Measurements from ENCODE around the gene DLL1.
"Not testable (repeated sequence)": the region's sequence is repeated elsewhere in the genome, so short reads cannot be mapped to it uniquely, and the experiment has no call there.

DLL1 gene

DNA sequence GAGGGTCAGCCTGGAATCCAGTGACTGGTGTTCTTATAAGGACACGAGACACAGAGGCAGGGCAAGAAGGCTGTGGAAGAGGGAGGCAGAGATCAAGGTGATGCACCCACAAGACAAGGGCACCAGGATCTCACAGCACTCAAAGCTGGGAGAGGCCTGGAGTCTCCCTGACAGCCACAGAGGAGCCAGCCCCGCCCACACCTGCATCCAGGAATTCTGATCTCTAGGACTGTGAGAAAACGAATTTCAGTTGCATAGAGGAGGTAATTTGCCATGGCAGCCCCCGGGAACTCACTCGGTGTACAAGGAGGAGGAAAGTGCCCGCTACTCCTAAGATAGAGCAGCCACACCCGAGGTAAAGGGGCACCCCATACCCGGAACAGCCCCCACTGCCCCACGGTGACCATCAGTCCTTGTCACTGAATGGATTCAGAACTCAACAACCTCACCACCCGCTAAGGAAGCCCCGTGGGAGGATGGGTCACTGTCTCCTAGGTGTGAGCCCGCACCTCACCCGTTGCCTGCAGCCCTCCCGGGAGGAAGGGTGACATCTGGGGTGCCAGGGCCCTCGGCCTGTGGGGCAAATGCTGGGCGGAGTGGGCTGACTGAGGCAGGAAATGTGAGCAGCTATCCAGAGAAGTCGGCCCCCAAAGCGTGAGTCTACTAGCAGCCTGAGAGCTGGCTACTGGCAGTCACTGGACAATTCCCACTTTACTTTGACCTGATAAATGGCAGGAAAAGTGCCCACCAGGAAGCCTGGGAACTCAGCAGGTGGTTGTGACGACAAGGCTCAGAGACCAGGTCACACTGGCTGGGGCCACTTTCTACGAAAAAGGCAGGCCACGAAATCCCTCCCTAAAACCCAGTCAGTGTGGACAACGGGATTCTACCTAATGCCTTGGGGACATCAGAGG lies 22.4 kb downstream of the DLL1 start:
- no peak for DNase-seq (ENCODE audit: low read depth)

- no peak for DNase-seq (ENCODE audit: low read depth)
Measured at GRCh38 chr6:170267688-170268087, 23.2 kb downstream of the DLL1 start.

- no peak for DNase-seq (ENCODE audit: low read depth)
Measured at GRCh38 chr6:170266061-170266825, 24.6 kb downstream of the DLL1 start.

DNA sequence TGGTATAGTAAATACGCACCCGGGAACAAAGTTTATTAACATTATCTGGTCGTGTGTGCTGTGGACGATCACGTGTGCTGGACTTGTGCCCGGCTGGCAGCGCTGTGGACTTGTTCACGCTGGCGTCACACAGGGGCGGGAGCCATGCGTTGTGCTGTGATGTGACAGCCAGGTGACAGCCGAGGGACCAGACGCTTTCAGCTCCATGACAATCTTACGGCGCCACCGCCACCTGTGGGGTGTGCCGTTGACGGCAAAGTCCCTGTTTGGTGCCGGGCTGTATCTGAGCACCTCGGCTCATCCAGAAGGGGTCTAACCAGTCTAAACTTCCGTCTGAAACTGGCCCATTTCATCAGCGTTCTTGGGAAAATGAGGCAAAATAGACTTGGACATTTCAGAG lies 25.2 kb downstream of the DLL1 start:
- DNase-seq (ENCODE audit: low read depth), result no peak

- not testable (repeated sequence) for DNase-seq (ENCODE audit: low read depth)
Measured at GRCh38 chr6:170264644-170265043, 26.2 kb downstream of the DLL1 start.

- no peak for DNase-seq (ENCODE audit: low read depth)
Measured at GRCh38 chr6:170264086-170264485, 26.8 kb downstream of the DLL1 start.

- DNase-seq (ENCODE audit: low read depth), result no peak
Measured at GRCh38 chr6:170263410-170263809, 27.5 kb downstream of the DLL1 start.

GRCh38 chr6:170262489-170263088 lies 28.3 kb downstream of the DLL1 start:
- no peak for DNase-seq (ENCODE audit: low read depth)

DNA sequence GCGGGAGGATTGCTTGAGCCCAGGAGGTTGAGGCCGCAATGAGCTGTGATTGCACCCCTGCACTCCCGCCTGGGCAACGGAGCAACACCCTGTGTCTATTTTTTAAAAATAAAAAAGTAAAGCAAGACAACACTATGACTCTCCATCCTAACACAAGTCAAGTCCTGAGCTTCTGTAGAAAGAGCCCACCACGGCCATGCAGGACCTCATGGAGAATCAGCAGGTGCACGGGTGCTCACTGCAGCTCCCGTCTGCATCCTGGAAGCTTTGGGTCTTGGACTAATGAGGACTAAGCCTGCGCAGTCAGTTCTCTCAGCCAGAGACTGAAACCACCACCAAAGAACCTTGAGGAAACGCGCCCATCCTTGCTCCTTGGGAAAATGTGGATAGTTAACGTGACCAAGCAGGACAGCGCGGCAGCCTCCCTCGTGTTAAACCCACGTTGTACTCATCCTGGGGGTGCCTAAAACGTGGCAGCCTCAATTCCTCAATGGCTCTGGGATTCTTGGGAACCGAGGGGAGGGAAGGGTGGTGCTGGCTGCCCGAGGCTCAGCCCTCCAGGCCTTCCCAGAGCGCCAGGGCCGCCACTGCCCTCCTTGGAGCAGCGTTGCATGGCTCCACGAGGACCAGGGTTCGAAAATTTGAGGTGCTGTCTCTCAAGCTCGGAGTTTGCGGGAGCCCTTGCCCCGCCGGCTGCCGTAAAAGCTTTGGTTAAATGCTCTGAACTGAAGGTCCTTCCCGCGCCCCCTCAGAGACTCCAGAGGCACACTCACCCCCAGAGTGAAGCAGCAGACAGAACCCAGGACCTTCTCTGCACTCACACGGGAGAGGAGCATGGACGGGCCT lies 29.0 kb downstream of the DLL1 start:
- no peak for DNase-seq (ENCODE audit: low read depth)

- no peak for DNase-seq (ENCODE audit: low read depth)
Measured at GRCh38 chr6:170260686-170261085, 30.2 kb downstream of the DLL1 start.

DNA sequence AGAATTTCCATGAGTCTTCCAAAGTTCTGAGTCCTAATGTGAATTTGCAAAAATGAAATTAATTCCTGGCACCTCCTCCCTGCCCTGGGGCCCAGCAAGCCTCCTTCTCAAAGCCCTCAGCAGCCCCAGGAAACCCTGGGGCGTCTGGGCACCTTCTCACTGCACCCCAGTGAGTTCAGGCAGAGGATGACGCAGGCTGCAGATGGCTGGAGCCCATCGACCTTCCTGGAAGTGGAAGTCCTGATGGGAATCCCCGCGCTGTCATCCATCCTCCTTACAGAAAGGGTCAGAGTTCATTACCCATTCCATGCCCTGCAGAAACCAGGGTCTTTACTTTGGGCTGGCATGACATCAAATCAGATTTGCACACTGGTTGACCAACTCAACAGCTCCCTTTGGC lies 31.6 kb downstream of the DLL1 start:
- DNase-seq (ENCODE audit: low read depth), result no peak

DNA sequence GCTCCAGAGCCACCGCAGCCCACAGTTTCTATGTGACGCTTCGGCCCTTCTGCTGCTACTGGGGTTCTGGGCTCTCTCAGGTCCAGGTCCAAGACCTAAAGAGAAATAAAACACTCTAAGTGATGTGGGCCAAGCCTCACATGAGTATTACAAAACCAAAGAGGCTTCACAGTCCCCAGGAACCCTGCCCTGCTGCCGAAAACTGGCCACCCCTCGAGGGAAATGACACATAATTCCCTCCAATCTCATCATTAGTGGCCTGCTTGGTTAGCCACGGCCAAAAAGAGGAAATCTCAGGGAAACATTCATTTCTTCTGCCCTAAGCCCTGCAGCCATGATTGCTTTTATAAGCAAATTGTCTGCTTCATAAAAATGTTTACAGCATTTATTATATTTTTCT lies 32.5 kb downstream of the DLL1 start:
- no peak for DNase-seq (ENCODE audit: low read depth)

- no peak for DNase-seq (ENCODE audit: low read depth)
Measured at GRCh38 chr6:170257376-170257775, 33.5 kb downstream of the DLL1 start.

GRCh38 chr6:170256641-170257040 lies 34.2 kb downstream of the DLL1 start:
- DNase-seq (ENCODE audit: low read depth), result no peak

GRCh38 chr6:170255426-170256125 lies 35.3 kb downstream of the DLL1 start:
- DNase-seq (ENCODE audit: low read depth), result no peak

DNA sequence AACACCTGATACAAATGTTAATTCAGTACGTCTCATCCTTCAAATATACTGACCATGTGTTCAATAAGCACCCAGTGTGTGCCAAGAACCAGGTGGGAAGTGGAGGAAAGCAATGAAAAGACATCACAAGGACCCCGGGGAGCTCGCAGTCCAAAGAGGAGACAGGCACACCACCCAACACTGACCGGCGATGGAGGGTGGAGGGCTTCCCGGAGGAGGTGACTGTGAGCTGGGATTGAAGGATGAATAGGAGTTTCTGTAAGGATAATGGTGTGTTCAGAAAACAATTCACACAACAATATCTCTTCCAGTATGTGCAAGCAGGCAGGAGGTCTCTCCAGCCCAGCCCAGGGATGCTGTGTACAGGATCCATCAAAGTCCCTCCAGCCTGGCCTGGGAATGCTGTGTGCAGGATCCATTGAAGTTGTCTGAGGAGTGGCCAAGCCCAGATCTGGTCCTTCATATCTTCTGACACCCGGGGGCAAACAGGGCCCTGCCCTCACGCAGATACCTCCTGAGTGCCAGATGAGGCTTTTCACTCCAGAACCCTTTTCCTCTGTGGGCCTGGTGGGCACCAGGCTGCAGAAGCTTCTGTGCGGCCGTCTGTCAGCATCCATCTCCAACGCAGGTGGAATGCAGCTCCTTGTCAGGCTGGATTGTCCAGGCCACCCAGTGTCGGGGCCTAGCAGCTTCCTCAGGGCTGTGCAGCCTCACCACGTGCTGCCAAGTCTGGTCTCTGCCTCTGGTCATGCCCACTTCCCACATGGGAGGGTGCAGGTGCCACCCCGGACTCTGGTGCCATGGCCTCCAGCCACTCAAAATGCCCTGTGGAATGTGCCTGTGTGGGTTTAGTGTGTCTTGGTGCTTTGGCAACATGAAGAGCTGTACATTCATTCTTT lies 36.3 kb downstream of the DLL1 start:
- DNase-seq (ENCODE audit: low read depth), result no peak

DNA sequence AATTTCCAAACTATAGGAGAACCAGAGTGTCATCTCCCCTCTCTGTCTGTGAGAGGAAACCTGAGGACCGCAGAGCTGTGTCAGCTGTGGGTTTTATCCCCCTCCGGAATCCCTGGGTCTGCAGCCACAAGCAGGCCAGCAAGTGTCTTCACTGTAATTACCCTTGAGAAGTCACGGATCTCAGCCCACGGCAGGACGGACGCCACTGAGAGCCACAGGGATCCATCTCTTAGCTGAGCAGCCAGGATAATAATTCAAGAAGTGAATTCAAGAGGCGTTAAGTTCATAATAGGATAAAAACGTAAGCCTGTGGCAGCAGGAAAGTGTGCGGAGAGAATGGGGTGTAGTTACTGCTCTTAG lies 37.0 kb downstream of the DLL1 start:
- DNase-seq (ENCODE audit: low read depth), result no peak

GRCh38 chr6:170253226-170253909 lies 37.5 kb downstream of the DLL1 start:
- DNase-seq (ENCODE audit: low read depth), result no peak

DNA sequence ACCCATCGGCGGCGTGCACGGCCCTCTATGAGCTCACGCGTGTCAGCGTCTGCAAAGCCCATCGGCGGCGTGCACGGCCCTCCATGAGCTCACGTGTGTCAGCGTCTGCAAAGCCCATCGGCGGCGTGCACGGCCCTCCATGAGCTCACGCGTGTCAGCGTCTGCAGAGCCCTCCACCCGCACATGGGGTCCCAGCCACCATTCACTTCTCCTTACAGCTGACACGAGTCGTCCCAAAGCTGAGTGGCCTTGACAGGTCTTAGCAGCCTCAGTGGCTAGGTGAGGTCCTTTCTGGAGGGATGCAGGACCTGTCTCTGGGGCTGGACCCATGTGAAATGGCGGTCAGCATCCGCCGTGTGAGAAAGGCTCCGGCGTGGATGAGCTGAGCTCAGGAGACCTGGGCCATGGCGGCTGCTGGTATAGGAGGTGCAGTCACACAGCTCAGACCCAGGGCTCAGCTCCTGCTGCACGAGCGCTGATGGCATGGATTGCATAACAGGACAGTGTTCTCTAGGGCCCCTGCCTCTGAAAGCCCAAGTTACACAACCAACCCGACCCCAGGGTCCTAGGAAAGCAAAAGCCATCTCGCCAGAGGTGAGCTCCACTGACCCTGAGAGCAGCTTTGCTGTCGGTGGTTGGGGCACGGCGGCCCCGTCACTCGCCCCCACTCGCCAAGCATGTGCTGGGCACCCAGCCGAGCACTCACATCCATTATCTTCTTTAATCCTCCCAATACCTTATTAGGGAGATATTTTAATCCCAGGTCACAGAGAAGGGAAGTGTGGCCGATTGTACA lies 38.9 kb downstream of the DLL1 start:
- DNase-seq (ENCODE audit: low read depth), result no peak

Data from stimulated activated CD8-positive, alpha-beta memory T cell treated with anti-CD3 and anti-CD28 coated beads, Interleukin-12 subunit alpha, Interleukin-12 subunit beta, amount 100 ng/mL, for 1 hour (primary cell).